GM13976 (cell line): ENCODE measurements around the gene APLF.
"Not testable (repeated sequence)": the region's sequence is repeated elsewhere in the genome, so short reads cannot be mapped to it uniquely, and the experiment has no call there.

Source experiments
- DNase-seq: peaks from one replicate; pipeline ENCODE4 v3.0.0; 2012; ENCODE audit warnings: low spot score
- CTCF ChIP-seq: IDR thresholded peaks from 2 replicates; pipeline ENCODE4 v1.5.1; 2012; ENCODE audit warnings: borderline replicate concordance, mild to moderate bottlenecking; ENCODE audit not compliant: insufficient read depth; ENCODE audit errors: extremely low read depth, missing control alignments, control extremely low read depth
- in situ Hi-C: fragments of 300-500 bp; cut with MboI; formaldehyde crosslinking; loops from one replicate; pipeline ENCODE4 v1.12.0; 2022; ENCODE audit warnings: low sequenced_read_pairs, mixed read lengths, inconsistent platforms; ENCODE audit not compliant: unreplicated experiment

APLF gene

DNA sequence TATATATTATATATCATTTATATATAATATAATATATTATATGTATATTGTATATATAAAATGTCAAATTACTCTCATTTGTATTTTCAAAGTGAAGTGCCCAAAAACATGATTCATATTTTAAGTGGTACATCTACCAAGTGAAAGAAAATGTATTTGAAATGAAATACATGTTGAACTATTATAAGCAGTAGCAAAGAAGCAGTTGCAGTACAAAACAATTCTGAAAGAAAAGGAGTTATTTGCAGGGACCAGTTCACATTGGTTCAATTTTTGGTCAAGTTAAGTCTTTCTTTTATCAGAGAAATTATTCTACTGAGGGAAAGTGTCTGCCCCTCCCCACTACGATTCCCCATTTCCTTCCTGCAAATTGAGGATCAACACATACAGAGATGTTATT, 51.9 kb downstream of the APLF start:
- in situ Hi-C loops: no loop called here
- no peak for TF ChIP-seq CTCF
- DNase-seq: no peak

GRCh38 chr2:68521037-68521436, 53.7 kb downstream of the APLF start:
- DNase-seq: no peak
- in situ Hi-C loops: no loop called here
- no peak for TF ChIP-seq CTCF

GRCh38 chr2:68526943-68527342, 59.6 kb downstream of the APLF start:
- DNase-seq, in situ Hi-C loops: not testable (repeated sequence)

GRCh38 chr2:68527343-68528081, 60.1 kb downstream of the APLF start:
- in situ Hi-C loops, DNase-seq: not testable (repeated sequence)

GRCh38 chr2:68529156-68529555, 61.8 kb downstream of the APLF start:
- DNase-seq, in situ Hi-C loops: not testable (repeated sequence)

DNA sequence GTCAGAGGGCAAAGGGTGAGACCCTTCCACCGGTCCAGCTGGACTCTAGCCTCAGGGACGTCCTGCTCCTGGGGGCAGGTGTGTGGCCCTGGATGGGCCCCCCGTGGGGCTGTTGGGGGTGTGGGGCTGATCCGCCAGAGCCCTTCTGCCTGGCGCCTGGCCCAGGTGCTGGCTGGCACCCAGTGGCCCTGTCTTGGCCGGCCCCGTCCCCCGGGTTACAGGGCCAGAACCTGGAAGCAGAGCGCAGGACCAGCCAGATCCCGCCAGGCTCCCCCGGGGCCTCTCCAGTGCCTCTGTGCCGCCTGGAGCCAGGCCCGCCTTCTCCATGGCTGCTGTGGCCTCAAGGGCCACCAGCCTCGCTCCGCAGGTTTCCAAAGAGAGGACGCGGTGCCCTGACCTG, 62.3 kb downstream of the APLF start:
- DNase-seq, in situ Hi-C loops: not testable (repeated sequence)

DNA sequence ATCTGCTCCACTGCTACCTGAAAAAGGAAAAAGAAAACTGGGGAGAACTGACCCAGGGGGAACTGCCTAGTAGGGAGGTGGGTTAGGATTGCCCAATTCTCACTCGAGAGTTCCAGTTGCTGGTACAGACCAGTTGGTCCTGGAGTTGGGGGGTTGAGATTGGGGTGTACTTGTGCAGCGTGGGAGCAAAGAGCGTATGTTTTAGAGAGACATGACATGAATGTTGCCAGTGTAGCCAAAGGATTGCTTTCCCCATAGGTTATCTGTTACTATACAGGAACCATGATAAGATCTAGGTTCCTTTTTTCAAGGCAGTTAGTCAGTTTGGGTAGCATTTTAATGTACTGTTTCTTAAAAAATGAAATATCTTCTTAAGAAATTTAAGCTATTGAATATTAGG, 68.6 kb downstream of the APLF start:
- no peak for TF ChIP-seq CTCF
- in situ Hi-C loops: no loop called here
- no peak for DNase-seq

GRCh38 chr2:68537011-68537410, 69.6 kb downstream of the APLF start:
- no peak for TF ChIP-seq CTCF
- DNase-seq: no peak
- in situ Hi-C loops: no loop called here

- DNase-seq: no peak
- no peak for TF ChIP-seq CTCF
- in situ Hi-C loops: no loop called here
Measured at GRCh38 chr2:68537809-68538208, 70.4 kb downstream of the APLF start.
